H1 (cell line): ENCODE measurements around the gene TMPRSS13. TPM values are rescaled to one million over a fixed set of nuclear protein-coding genes. Genes with fewer than 3 reads are reported as not detected.

Source experiments
- POU5F1 ChIP-seq: IDR thresholded peaks from 2 replicates; pipeline ENCODE4 v1.6.1; 2011; ENCODE audit warnings: low read depth, mild to moderate bottlenecking, low read length, moderate library complexity
- polyA plus RNA-seq, 7 experiments: library from polyadenylated mRNA; depleted of rRNA in 3 of 7; stranded (reverse) in 5 of 7; unstranded in 2 of 7; fragments of >200 nt in 5 of 7; fragments of 200-250 nt in 2 of 7; gene quantifications; 1 replicate in 5 of 7; 2 replicates in 1 of 7; 4 replicates in 1 of 7; pipeline versions ENCODE4 v1.2.1 to v1.2.3, GENCODE V29; 2011 to 2013; ENCODE audit warnings: missing spikeins in 2 of 7, mixed read lengths in 2 of 7
- total RNA-seq: library from RNA; stranded (reverse); fragmentation: NEBNext Ultra II Directional; extraction: Animal tissue kit (Norgen Biotek cat#: 25700); gene quantifications from 2 replicates; pipeline ENCODE4 v1.2.1, GENCODE V29; 2021

The TMPRSS13 gene
- total and polyA plus RNA-seq, 2 of the 8 experiments (the other 6 are each of a cell fraction or from before 2014, with no cell fraction given): 0.61 to 0.79 TPM

- TF ChIP-seq POU5F1: no peak
Measured at GRCh38 chr11:117910941-117911655, 18.1 kb downstream of the TMPRSS13 start (continued).
